ENCODE results near the gene OR6K6.
A peak's percentile ranks its signal among the peaks of the same experiment; 100 is the strongest.

Gene OR6K6

GRCh38 chr1:158754420-158754819 is at the start of gene OR6K6:
Gene OR6K6, plus strand, starts transcription at chr1:158754720. Its CDS starts 168 bp downstream, at chr1:158754888.
- DNase-seq: no peak

GRCh38 chr1:158706096-158706495 is 48.4 kb upstream of the OR6K6 start:
- no peak for DNase-seq

GRCh38 chr1:158711098-158711497 is 43.4 kb upstream of the OR6K6 start:
- DNase-seq: no peak

GRCh38 chr1:158714754-158715153 is 39.8 kb upstream of the OR6K6 start:
- no peak for DNase-seq

- DNase-seq: peak; percentile 38
Measured at GRCh38 chr1:158716335-158716734, 38.2 kb upstream of the OR6K6 start.

GRCh38 chr1:158717344-158717743 is 37.2 kb upstream of the OR6K6 start:
- no peak for DNase-seq

GRCh38 chr1:158719664-158720063 is 34.9 kb upstream of the OR6K6 start:
- no peak for DNase-seq

- DNase-seq: no peak
Measured at GRCh38 chr1:158720620-158721019, 33.9 kb upstream of the OR6K6 start, which contains the start of gene OR6K3. Gene OR6K3, minus strand, starts transcription at chr1:158720720. Its CDS starts 2,605 bp downstream, at chr1:158718115.

GRCh38 chr1:158724442-158724841 is 30.1 kb upstream of the OR6K6 start:
- no peak for DNase-seq

GRCh38 chr1:158728510-158729225 is 25.9 kb upstream of the OR6K6 start:
- no peak for DNase-seq

GRCh38 chr1:158730453-158730852 is 24.1 kb upstream of the OR6K6 start:
- no peak for DNase-seq

GRCh38 chr1:158731707-158732106 is 22.8 kb upstream of the OR6K6 start:
- DNase-seq: no peak

GRCh38 chr1:158732524-158732923 is 22.0 kb upstream of the OR6K6 start:
- no peak for DNase-seq

GRCh38 chr1:158735848-158736247 is 18.7 kb upstream of the OR6K6 start:
- no peak for DNase-seq

GRCh38 chr1:158752155-158752712 is 2.3 kb upstream of the OR6K6 start:
- no peak for DNase-seq

- no peak for DNase-seq
Measured at GRCh38 chr1:158771950-158772866, 17.7 kb downstream of the OR6K6 start, which contains the start of gene OR6N1. Gene OR6N1, minus strand, starts transcription at chr1:158772195. Its CDS starts 5,513 bp downstream, at chr1:158766682.

GRCh38 chr1:158781104-158781503 is 26.6 kb downstream of the OR6K6 start, which contains the start of gene OR6N2:
Gene OR6N2, minus strand, starts transcription at chr1:158781204. Its CDS starts 3,569 bp downstream, at chr1:158777635.
- no peak for DNase-seq

GRCh38 chr1:158793604-158794003 is 39.1 kb downstream of the OR6K6 start:
- DNase-seq: peak in 1 of 2 donors; percentile 45

GRCh38 chr1:158794247-158794646 is 39.7 kb downstream of the OR6K6 start:
- no peak for DNase-seq

GRCh38 chr1:158798531-158798930 is 44.0 kb downstream of the OR6K6 start:
- DNase-seq: no peak

GRCh38 chr1:158799689-158800088 is 45.2 kb downstream of the OR6K6 start:
- peak; percentile 51 to 73 for DNase-seq

- peak; percentile 22 to 59 for DNase-seq
Measured at GRCh38 chr1:158800526-158800925, 46.0 kb downstream of the OR6K6 start.

GRCh38 chr1:158801396-158801795 is 46.9 kb downstream of the OR6K6 start:
- no peak for DNase-seq

All from inflammatory macrophage treated with lipopolysaccharide for 1 hour (primary cell).